Measurements from ENCODE around the gene NAB2.

- TF ChIP-seq CTCF (IDR thresholded peaks at IDR 0.05), result no peak
- TF ChIP-seq POLR2A (IDR thresholded peaks at IDR 0.05), result no peak
Observed at GRCh38 chr12:57051011-57051410, 37.9 kb upstream of the NAB2 start.
